ENCODE measurements around the gene TFAM. TPM values are rescaled to one million over a fixed set of nuclear protein-coding genes. Genes with fewer than 3 reads are reported as not detected.

TFAM gene
- total and polyA plus RNA-seq, 2 donors, result 15.0 to 69.9 TPM

Other genes with a start within 250 kb of the TFAM start
- gene IPMK, start 117.5 kb upstream of the TFAM start, total RNA-seq, result 4.5 TPM
- gene IPMK, start 117.5 kb upstream of the TFAM start, polyA plus RNA-seq, result 5.2 TPM
- 47.5 TPM for gene CISD1, start 116.2 kb upstream of the TFAM start, total RNA-seq
- 43.8 TPM for gene CISD1, start 116.2 kb upstream of the TFAM start, polyA plus RNA-seq
- 9.2 TPM for gene UBE2D1, start 50.4 kb upstream of the TFAM start, total RNA-seq
- 24.0 TPM for gene UBE2D1, start 50.4 kb upstream of the TFAM start, polyA plus RNA-seq
- 1.9 TPM for gene BICC1, start 127.5 kb downstream of the TFAM start, total RNA-seq
- 1.8 TPM for gene BICC1, start 127.5 kb downstream of the TFAM start, polyA plus RNA-seq